ENCODE measurements around the gene NAP1L1.

NAP1L1 gene

GRCh38 chr12:76083904-76084862, at the start of gene NAP1L1:
Gene NAP1L1, minus strand, starts transcription at chr12:76084685. Its CDS starts 10,466 bp downstream, at chr12:76074219.
- DNase-seq (ENCODE audit: low read depth): peak; percentile 92

- no peak for DNase-seq (ENCODE audit: low read depth)
Measured at GRCh38 chr12:76127588-76127987, 43.1 kb upstream of the NAP1L1 start.

GRCh38 chr12:76124456-76124855, 40.0 kb upstream of the NAP1L1 start:
- DNase-seq (ENCODE audit: low read depth): no peak

GRCh38 chr12:76123259-76124212, 39.1 kb upstream of the NAP1L1 start:
- no peak for DNase-seq (ENCODE audit: low read depth)

- DNase-seq (ENCODE audit: low read depth): no peak
Measured at GRCh38 chr12:76119887-76120286, 35.4 kb upstream of the NAP1L1 start.

- DNase-seq (ENCODE audit: low read depth): no peak
Measured at GRCh38 chr12:76117751-76118150, 33.3 kb upstream of the NAP1L1 start.

GRCh38 chr12:76117067-76117691, 32.7 kb upstream of the NAP1L1 start:
- no peak for DNase-seq (ENCODE audit: low read depth)

- DNase-seq (ENCODE audit: low read depth): no peak
Measured at GRCh38 chr12:76113800-76114757, 29.6 kb upstream of the NAP1L1 start.

- DNase-seq (ENCODE audit: low read depth): no peak
Measured at GRCh38 chr12:76111209-76111749, 26.8 kb upstream of the NAP1L1 start.

- DNase-seq (ENCODE audit: low read depth): no peak
Measured at GRCh38 chr12:76109879-76110278, 25.4 kb upstream of the NAP1L1 start.

GRCh38 chr12:76108356-76108755, 23.9 kb upstream of the NAP1L1 start:
- DNase-seq (ENCODE audit: low read depth): no peak

- DNase-seq (ENCODE audit: low read depth): no peak
Measured at GRCh38 chr12:76106631-76107030, 22.1 kb upstream of the NAP1L1 start.

GRCh38 chr12:76103958-76104357, 19.5 kb upstream of the NAP1L1 start:
- no peak for DNase-seq (ENCODE audit: low read depth)

GRCh38 chr12:76101739-76102385, 17.4 kb upstream of the NAP1L1 start:
- no peak for DNase-seq (ENCODE audit: low read depth)

GRCh38 chr12:76096079-76096646, 11.7 kb upstream of the NAP1L1 start:
- no peak for DNase-seq (ENCODE audit: low read depth)

GRCh38 chr12:76094754-76095153, 10.3 kb upstream of the NAP1L1 start:
- DNase-seq (ENCODE audit: low read depth): no peak

- no peak for DNase-seq (ENCODE audit: low read depth)
Measured at GRCh38 chr12:76091246-76091754, 6.8 kb upstream of the NAP1L1 start.

GRCh38 chr12:76085520-76085868, 1.0 kb upstream of the NAP1L1 start:
- DNase-seq (ENCODE audit: low read depth): peak; percentile 45

GRCh38 chr12:76084863-76085519, 506 bp upstream of the NAP1L1 start:
- DNase-seq (ENCODE audit: low read depth): no peak
